Endothelial cell of umbilical vein (primary cell): ENCODE measurements around the gene SELENOM. TPM values are rescaled to one million over a fixed set of nuclear protein-coding genes. Genes with fewer than 3 reads are reported as not detected.

Source experiments
- BruUV-seq: library from RNA; stranded (reverse); fragments of 400-500 nt; replicated peaks from 2 replicates; lab custom pipeline; 2021; lab: Mats Ljungman, UMichigan
- CTCF ChIA-PET: fragments of 300-600, 350-600 bp; sonication (Branson Sonifier 250); formaldehyde crosslinking; loops from one replicate; lab custom pipeline; 2021; ENCODE audit warnings: antibody characterized with exemption, inconsistent platforms; lab: Charles Lee
- POLR2A ChIA-PET: fragments of 300-600, 350-600 bp; sonication (Branson Sonifier 250); formaldehyde crosslinking; loops from one replicate; lab custom pipeline; 2021; ENCODE audit warnings: antibody characterized with exemption, inconsistent platforms; lab: Charles Lee
- DNase-seq: peaks from one replicate; pipeline ENCODE4 v3.0.0-alpha.2; 2011; ENCODE audit warnings: low read depth, low spot score
- FAIRE-seq: peaks from 2 replicates; lab custom pipeline; 2011; peaks lifted over from hg19 to GRCh38; lab: Jason Lieb, UNC
- H2AFZ ChIP-seq: 2 replicates; pipeline ENCODE4 v1.6.0; 2012; ENCODE audit warnings: low read depth, low read length, control low read depth, inconsistent platforms
- H3K27ac ChIP-seq: 2 replicates; pipeline ENCODE4 v1.5.1; 2011; ENCODE audit warnings: low read depth, mild to moderate bottlenecking, control low read depth, low read length, moderate library complexity; ENCODE audit not compliant: insufficient read depth
- H3K27me3 ChIP-seq, 2 experiments: 2 replicates each; pipeline versions ENCODE4 v1.6.0 to v1.6.1; 2011; ENCODE audit warnings: low read length in 2 of 2, mixed read lengths in 1 of 2; ENCODE audit not compliant: control insufficient read depth in 2 of 2, insufficient read depth in 2 of 2
- H3K36me3 ChIP-seq, 2 experiments: 2 replicates in 1 of 2; 3 replicates in 1 of 2; pipeline ENCODE4 v1.5.1; 2011; ENCODE audit warnings: low read length in 2 of 2, mild to moderate bottlenecking in 1 of 2, moderate library complexity in 1 of 2; ENCODE audit not compliant: control insufficient read depth in 2 of 2, insufficient read depth in 2 of 2; ENCODE audit errors: extremely low read depth in 1 of 2
- H3K4me1 ChIP-seq: 3 replicates; pipeline ENCODE4 v1.5.1; 2011; ENCODE audit warnings: mild to moderate bottlenecking, low read length; ENCODE audit not compliant: control insufficient read depth, insufficient read depth; ENCODE audit errors: extremely low read depth
- H3K4me2 ChIP-seq: 2 replicates; pipeline ENCODE4 v1.6.1; 2011; ENCODE audit warnings: low read length, control low read depth, mixed read lengths; ENCODE audit not compliant: insufficient read depth
- H3K4me3 ChIP-seq, 3 experiments: fragments of 200-600 bp in 1 of 3; sonication (generic), shearing (Covaris generic) in 1 of 3; replicated peaks in 1 of 3; 2 replicates each; pipeline ENCODE4 v1.5.1; 2011 to 2016; ENCODE audit warnings: control low read depth in 3 of 3, low read length in 3 of 3, mild to moderate bottlenecking in 2 of 3, inconsistent platforms in 1 of 3, low read depth in 1 of 3, moderate library complexity in 1 of 3; ENCODE audit not compliant: insufficient read depth in 1 of 3
- H3K79me2 ChIP-seq: 2 replicates; pipeline ENCODE4 v1.6.0; 2012; ENCODE audit warnings: low read length, inconsistent platforms; ENCODE audit not compliant: control insufficient read depth, insufficient read depth
- H3K9ac ChIP-seq: replicated peaks from 2 replicates; pipeline ENCODE3; 2011; ENCODE audit warnings: low read length, control low read depth; ENCODE audit not compliant: insufficient read depth; ENCODE audit errors: extremely low read depth
- H3K9me1 ChIP-seq: replicated peaks from 3 replicates; pipeline ENCODE4 v1.6.0; 2011; ENCODE audit warnings: mild to moderate bottlenecking, low read length; ENCODE audit not compliant: control insufficient read depth, insufficient read depth; ENCODE audit errors: extremely low read depth
- H3K9me3 ChIP-seq: replicated peaks from 2 replicates; pipeline ENCODE4 v1.5.1; 2012; ENCODE audit warnings: low read length, inconsistent platforms; ENCODE audit not compliant: control insufficient read depth, insufficient read depth
- H4K20me1 ChIP-seq: replicated peaks from 2 replicates; pipeline ENCODE3; 2011; ENCODE audit warnings: mild to moderate bottlenecking, low read length; ENCODE audit not compliant: control insufficient read depth, insufficient read depth; ENCODE audit errors: extremely low read depth
- CTCF ChIP-seq, 2 donors: IDR thresholded peaks; 1 replicate in 1 of 2; 2 replicates in 1 of 2; pipeline ENCODE4 v1.5.1; 2011; ENCODE audit warnings: low read length in 2 of 2, mild to moderate bottlenecking in 2 of 2, moderate library complexity in 2 of 2, control low read depth in 1 of 2, inconsistent platforms in 1 of 2, low read depth in 1 of 2; ENCODE audit not compliant: insufficient read depth in 1 of 2; ENCODE audit errors: extremely low read depth in 1 of 2
- EZH2 ChIP-seq: IDR thresholded peaks from 2 replicates; pipeline ENCODE4 v1.6.1; 2012; ENCODE audit warnings: borderline replicate concordance, low read depth, mild to moderate bottlenecking, moderate library complexity, low read length, inconsistent platforms; ENCODE audit not compliant: severe bottlenecking
- FOS ChIP-seq: IDR thresholded peaks from 2 replicates; pipeline ENCODE4 v1.6.1; 2011; ENCODE audit warnings: mild to moderate bottlenecking, low read length, moderate library complexity, borderline replicate concordance; ENCODE audit not compliant: insufficient read depth
- GATA2 ChIP-seq: IDR thresholded peaks from 2 replicates; pipeline ENCODE4 v1.7.0; 2011; ENCODE audit warnings: low read depth, mild to moderate bottlenecking, moderate library complexity, mixed read lengths, low read length; ENCODE audit not compliant: insufficient read length, insufficient read depth
- JUN ChIP-seq: IDR thresholded peaks from 2 replicates; pipeline ENCODE4 v1.6.1; 2011; ENCODE audit warnings: borderline replicate concordance, low read depth; ENCODE audit not compliant: insufficient read length, insufficient read depth
- MYC ChIP-seq: IDR thresholded peaks from one replicate; pipeline ENCODE4 v1.6.1; 2011; ENCODE audit warnings: mild to moderate bottlenecking, low read depth, low read length
- POLR2A ChIP-seq: IDR thresholded peaks from 2 replicates; pipeline ENCODE4 v1.6.1; 2012; ENCODE audit warnings: low read depth, mild to moderate bottlenecking, control low read depth, low read length
- POLR2AphosphoS5 ChIP-seq: IDR thresholded peaks from 2 replicates; pipeline ENCODE4 v1.6.1; 2012; ENCODE audit warnings: low read depth, mild to moderate bottlenecking, control low read depth, low read length, moderate library complexity; ENCODE audit not compliant: insufficient read depth
- dilution Hi-C: fragments of 300-500 bp; cut with MboI; formaldehyde crosslinking; loops from one replicate; pipeline ENCODE4 v1.15.0; 2019; ENCODE audit warnings: low sequenced_read_pairs; ENCODE audit not compliant: extremely low pct_ligation_motif_present
- intact Hi-C: fragments of 100-400 bp; cut with micrococcal nuclease; formaldehyde crosslinking; loops from one replicate; pipeline ENCODE4 v1.10.0; 2022
- polyA plus RNA-seq, 4 experiments: library from polyadenylated mRNA; depleted of rRNA in 3 of 4; stranded (reverse) in 3 of 4; unstranded in 1 of 4; fragments of >200 nt; gene quantifications; 2 replicates each; pipeline versions ENCODE4 v1.2.1 to v1.2.3, GENCODE V29; 2011 to 2012; ENCODE audit warnings: missing spikeins in 1 of 4
- total RNA-seq: library from RNA; stranded (reverse); gene quantifications from 2 replicates; pipeline ENCODE4 v1.2.3, GENCODE V29; 2021
- TF ChIP-seq, protein P1 (sequence below): IDR thresholded peaks from 2 replicates; pipeline ENCODE4 v1.6.1; 2011; ENCODE audit not compliant: insufficient read depth, insufficient read length

SELENOM gene
- total and polyA plus RNA-seq, 2 donors (not counting 3 experiments of a cell fraction or from before 2014, with no cell fraction given): 29.6 to 87.1 TPM

DNA sequence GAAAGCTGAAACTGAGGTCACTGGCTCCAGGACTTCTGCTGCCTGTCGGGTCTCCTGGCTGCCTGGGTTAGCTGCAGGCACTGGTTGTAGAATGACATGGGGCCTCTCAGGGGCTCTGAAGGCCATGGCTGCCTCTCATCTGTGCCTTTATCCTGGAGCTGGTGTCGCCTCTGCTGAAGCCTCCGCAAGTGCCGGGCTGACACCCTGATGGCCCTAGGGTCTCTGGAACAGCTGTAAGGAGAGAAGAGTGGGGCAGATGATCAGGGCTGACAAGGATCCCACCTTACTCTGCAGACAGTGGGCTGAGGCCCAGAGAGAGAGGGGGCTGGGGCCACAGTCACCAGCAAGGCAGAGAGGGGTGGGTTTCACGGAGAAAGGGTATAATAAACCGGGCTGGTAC is 28.3 kb upstream of the SELENOM start:
- Histone ChIP-seq H3K4me3 (no peak overlapping the region), H2AFZ (no peak overlapping the region), H3K9me1 (no peaks in the 10 kb centered on the region), H3K9me3 (no peaks in the 10 kb centered on the region), H3K4me2 (no peak overlapping the region), H3K9ac (no peak overlapping the region), H3K79me2 (no peaks in the 10 kb centered on the region), H4K20me1 (no peaks in the 10 kb centered on the region), H3K27me3 (no peaks in the 10 kb centered on the region), H3K4me1 (no peaks in the 10 kb centered on the region), H3K36me3 (no peaks in the 10 kb centered on the region), H3K27ac (no peak overlapping the region)
- DNase-seq: no peak
- FAIRE-seq: no peak
- TF ChIP-seq, protein P1, sequence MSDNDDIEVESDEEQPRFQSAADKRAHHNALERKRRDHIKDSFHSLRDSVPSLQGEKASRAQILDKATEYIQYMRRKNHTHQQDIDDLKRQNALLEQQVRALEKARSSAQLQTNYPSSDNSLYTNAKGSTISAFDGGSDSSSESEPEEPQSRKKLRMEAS: no peak
- TF ChIP-seq EZH2 (no peak), POLR2A (no peak), POLR2AphosphoS5 (no peak), CTCF (IDR thresholded peaks at IDR 0.05; ENCODE audit: extremely low read depth in 1 of 2, insufficient read depth in 1 of 2, low read depth in 1 of 2, low read length in 2 of 2) (no peak), JUN (no peak), FOS (no peak), GATA2 (no peak), MYC (no peak)
- POLR2A ChIA-PET: no interaction called here
- dilution Hi-C loops (no loop called here), intact Hi-C loops (no loop called here)
- BruUV-seq: no TSS peak
- CTCF ChIA-PET: interaction anchor here (0.9 to 3.4 kb wide), 4 partner anchors 8 to 28 kb away, joined by 3 to 16 read pairs (median 8); partner anchors contain the start of gene SELENOM
